ENCODE data around the gene COQ8A. TPM values are rescaled to one million over a fixed set of nuclear protein-coding genes. Genes with fewer than 3 reads are reported as not detected.

COQ8A gene
- total and polyA plus RNA-seq, 5 experiments from 2014 or later: 37.7 to 78.6 (median 74.2) TPM

GRCh38 chr1:226978432-226979114 is 38.5 kb downstream of the COQ8A start:
- no peaks in the 10 kb centered on the region for H3K9me3 Mint-ChIP-seq
- DNase-seq: no peak
- POLR2A ChIA-PET: no interaction called here
- H3K36me3 Mint-ChIP-seq: peaks cover 0 to 35% (median 2%) of the 10 kb centered on the region in 3 donors
- H3K4me3 Mint-ChIP-seq: no peak overlapping the region
- H3K27ac Mint-ChIP-seq: peak overlapping the region in 1 of 10 donors; percentile 37
- H3K4me1 Mint-ChIP-seq: peaks cover 0 to 2% (median under 1%) of the 10 kb centered on the region in 4 donors
- no peaks in the 10 kb centered on the region for H3K27me3 Mint-ChIP-seq
- no peak for ATAC-seq

- H3K9me3 Mint-ChIP-seq: no peaks in the 10 kb centered on the region
- H3K27me3 Mint-ChIP-seq: no peaks in the 10 kb centered on the region
- H3K36me3 Mint-ChIP-seq: peaks cover 0 to 34% (median 2%) of the 10 kb centered on the region in 3 donors
- no peak overlapping the region for H3K4me3 Mint-ChIP-seq
- H3K27ac Mint-ChIP-seq: no peak overlapping the region
- DNase-seq (no peak), ATAC-seq (no peak)
- peaks cover 0 to 2% (median under 1%) of the 10 kb centered on the region in 4 donors for H3K4me1 Mint-ChIP-seq
- POLR2A ChIA-PET: no interaction called here
Observed at GRCh38 chr1:226979115-226979516, 39.0 kb downstream of the COQ8A start.

- DNase-seq (no peak), ATAC-seq (no peak)
- POLR2A ChIA-PET: no interaction called here
- Mint-ChIP-seq H3K9me3 (no peaks in the 10 kb centered on the region), H3K4me1 (peaks cover 0 to 2% (median 0%) of the 10 kb centered on the region in 4 donors), H3K36me3 (peaks cover 0 to 32% (median 2%) of the 10 kb centered on the region in 3 donors), H3K27me3 (no peaks in the 10 kb centered on the region), H3K27ac (peak overlapping the region in 1 of 10 donors; percentile 53), H3K4me3 (no peak overlapping the region)
Observed at GRCh38 chr1:226979517-226980121, 39.5 kb downstream of the COQ8A start.

- POLR2A ChIA-PET: no interaction called here
- peaks cover 0 to 33% (median 5%) of the 10 kb centered on the region in 3 donors for H3K36me3 Mint-ChIP-seq
Observed at GRCh38 chr1:226980122-226980560, 40.0 kb downstream of the COQ8A start.

GRCh38 chr1:226980565-226981385 is 40.7 kb downstream of the COQ8A start:
- no peak overlapping the region for H3K4me3 Mint-ChIP-seq
- POLR2A ChIA-PET: interaction anchor here (0.6 kb wide), 1 partner anchor 25 kb away, joined by 3 read pairs; no protein-coding TSS in a partner anchor
- H3K27ac Mint-ChIP-seq: no peak overlapping the region
- H3K9me3 Mint-ChIP-seq: no peaks in the 10 kb centered on the region
- ATAC-seq (no peak), DNase-seq (no peak)
- H3K36me3 Mint-ChIP-seq: peaks cover 0 to 38% (median 5%) of the 10 kb centered on the region in 3 donors
- peaks cover 0 to 2% (median 0%) of the 10 kb centered on the region in 4 donors for H3K4me1 Mint-ChIP-seq
- H3K27me3 Mint-ChIP-seq: no peaks in the 10 kb centered on the region

More at GRCh38 chr1:226980122-226980560, 40.0 kb downstream of the COQ8A start:
- no peaks in the 10 kb centered on the region for H3K9me3 Mint-ChIP-seq
- ATAC-seq (no peak), DNase-seq (no peak)
- H3K27me3 Mint-ChIP-seq: no peaks in the 10 kb centered on the region
- H3K4me3 Mint-ChIP-seq: no peak overlapping the region
- peaks cover 0 to 2% (median 0%) of the 10 kb centered on the region in 4 donors for H3K4me1 Mint-ChIP-seq
- no peak overlapping the region for H3K27ac Mint-ChIP-seq

- POLR2A ChIA-PET: interaction anchor here (0.6 kb wide), 1 partner anchor 25 kb away, joined by 3 read pairs; no protein-coding TSS in a partner anchor
- Mint-ChIP-seq H3K4me1 (peaks cover 0 to 2% (median 0%) of the 10 kb centered on the region in 4 donors), H3K27ac (no peak overlapping the region), H3K4me3 (no peak overlapping the region), H3K9me3 (no peaks in the 10 kb centered on the region), H3K27me3 (no peaks in the 10 kb centered on the region), H3K36me3 (peaks cover 0 to 44% (median 12%) of the 10 kb centered on the region in 3 donors)
- ATAC-seq (no peak), DNase-seq (no peak)
Observed at GRCh38 chr1:226981386-226981817, 41.3 kb downstream of the COQ8A start.

- Mint-ChIP-seq H3K4me3 (no peak overlapping the region), H3K9me3 (no peaks in the 10 kb centered on the region), H3K4me1 (peaks cover 0 to 4% (median 0%) of the 10 kb centered on the region in 4 donors), H3K36me3 (peaks cover 3 to 45% (median 16%) of the 10 kb centered on the region in 3 donors), H3K27me3 (no peaks in the 10 kb centered on the region), H3K27ac (no peak overlapping the region)
- DNase-seq (no peak), ATAC-seq (no peak)
- POLR2A ChIA-PET: interaction anchor here (0.6 kb wide), 1 partner anchor 24 kb away, joined by 3 read pairs; no protein-coding TSS in a partner anchor
Observed at GRCh38 chr1:226981838-226982237, 41.7 kb downstream of the COQ8A start.

GRCh38 chr1:226982451-226983177 is 42.5 kb downstream of the COQ8A start:
- Mint-ChIP-seq H3K36me3 (peaks cover 5 to 51% (median 17%) of the 10 kb centered on the region in 3 donors), H3K4me3 (no peak overlapping the region), H3K4me1 (peaks cover 0 to 5% (median under 1%) of the 10 kb centered on the region in 4 donors), H3K27me3 (no peaks in the 10 kb centered on the region), H3K27ac (peak overlapping the region in 1 of 10 donors; percentile 43), H3K9me3 (no peaks in the 10 kb centered on the region)
- ATAC-seq: no peak
- DNase-seq: no peak
- POLR2A ChIA-PET: no interaction called here

- DNase-seq (no peak), ATAC-seq (no peak)
- H3K27me3 Mint-ChIP-seq: no peaks in the 10 kb centered on the region
- peaks cover 5 to 48% (median 17%) of the 10 kb centered on the region in 3 donors for H3K36me3 Mint-ChIP-seq
- peaks cover 0 to 5% (median 2%) of the 10 kb centered on the region in 4 donors for H3K4me1 Mint-ChIP-seq
- no peaks in the 10 kb centered on the region for H3K9me3 Mint-ChIP-seq
- POLR2A ChIA-PET: interaction anchor here (1.8 kb wide), 1 partner anchor 43 kb away, joined by 6 read pairs; the partner anchor contains the start of gene COQ8A
- H3K27ac Mint-ChIP-seq: peak overlapping the region in 2 of 10 donors; percentile 45 to 72
- H3K4me3 Mint-ChIP-seq: no peak overlapping the region
Observed at GRCh38 chr1:226983247-226983991, 43.3 kb downstream of the COQ8A start.

GRCh38 chr1:226983992-226984364 is 43.9 kb downstream of the COQ8A start:
- peaks cover 5 to 46% (median 17%) of the 10 kb centered on the region in 3 donors for H3K36me3 Mint-ChIP-seq

GRCh38 chr1:226984521-226985238 is 44.6 kb downstream of the COQ8A start:
- Mint-ChIP-seq H3K36me3 (peaks cover 5 to 46% (median 17%) of the 10 kb centered on the region in 3 donors), H3K4me1 (peaks cover 6 to 16% (median 8%) of the 10 kb centered on the region in 4 donors), H3K27me3 (no peaks in the 10 kb centered on the region), H3K27ac (peak overlapping the region in 3 of 10 donors; percentile 65 to 84 (median 72)), H3K9me3 (no peaks in the 10 kb centered on the region), H3K4me3 (no peak overlapping the region)
- ATAC-seq (no peak), DNase-seq (no peak)
- POLR2A ChIA-PET: interaction anchor here (1.8 kb wide), 1 partner anchor 44 kb away, joined by 6 read pairs; the partner anchor contains the start of gene COQ8A

More at GRCh38 chr1:226983992-226984364, 43.9 kb downstream of the COQ8A start:
- POLR2A ChIA-PET: interaction anchor here (1.8 kb wide), 1 partner anchor 43 kb away, joined by 6 read pairs; the partner anchor contains the start of gene COQ8A
- Mint-ChIP-seq H3K4me3 (no peak overlapping the region), H3K27me3 (no peaks in the 10 kb centered on the region), H3K4me1 (peaks cover 0 to 9% (median 2%) of the 10 kb centered on the region in 4 donors), H3K9me3 (no peaks in the 10 kb centered on the region), H3K27ac (peak overlapping the region in 3 of 10 donors; percentile 65 to 84 (median 72))
- ATAC-seq: no peak
- DNase-seq: no peak
